ENCODE data around the gene ADAMTSL4. TPM values are rescaled to one million over a fixed set of nuclear protein-coding genes. Genes with fewer than 3 reads are reported as not detected.
"Not testable (repeated sequence)": the region's sequence is repeated elsewhere in the genome, so short reads cannot be mapped to it uniquely, and the experiment has no call there.

ADAMTSL4 gene
- total and polyA plus RNA-seq, 9 of the 15 experiments (the other 6 are each of a cell fraction or from before 2014, with no cell fraction given), result 12.7 to 212 (median 35.6) TPM

- H3K4me3 ChIP-seq; H4K20me1 ChIP-seq (replicated peaks; ENCODE audit: control insufficient read depth, insufficient read depth, low read length); H3K9me1 ChIP-seq (ENCODE audit: control insufficient read depth, insufficient read depth, low read length); FAIRE-seq; H2AFZ ChIP-seq (ENCODE audit: low read depth, low read length); CTCF ChIA-PET (ENCODE audit: low intra/inter-chr PET ratio); H3K27me3 ChIP-seq (ENCODE audit: control insufficient read depth in 2 of 2, insufficient read depth in 2 of 2, low read length in 2 of 2); H3K27ac ChIP-seq (ENCODE audit: extremely low read depth, low read depth, low read length); H3K9ac ChIP-seq (ENCODE audit: insufficient read depth in 1 of 2, low read depth in 2 of 2, low read length in 2 of 2); H3K4me2 ChIP-seq (ENCODE audit: insufficient read depth, low read length); DNase-seq (ENCODE audit: extremely low read depth in 1 of 4, low spot score in 3 of 4); intact Hi-C loops (cut with micrococcal nuclease); H3K9me3 ChIP-seq (replicated peaks; ENCODE audit: control insufficient read depth, insufficient read depth, low read depth, low read length); ATAC-seq; BruUV-seq (replicated peaks): not testable (repeated sequence)
- in situ Hi-C loops (cut with MboI), result loop anchor here (10.0 kb wide), 1 partner anchor 429 kb away; no protein-coding TSS in a partner anchor
- POLR2A ChIA-PET, result interaction anchor here (0.7 to 6.5 kb wide), 3 partner anchors 10 to 135 kb away, joined by 3 to 148 read pairs (median 10); partner anchors contain the start of gene MCL1
- 94% methylated on average over 12 of the region's 14 CpGs for WGBS (ENCODE audit: insufficient coverage, low coverage, missing lambda C conversion rate)
- peaks cover 48 to 51% of the 10 kb centered on the region in 2 experiments for H3K4me1 ChIP-seq (replicated peaks in 1 of 2; ENCODE audit: control insufficient read depth in 2 of 2, insufficient read depth in 2 of 2, low read length in 2 of 2)
- H3K79me2 ChIP-seq (ENCODE audit: control insufficient read depth, insufficient read depth, low read length), result peaks cover 23% of the 10 kb centered on the region
- peaks cover 36% of the 10 kb centered on the region for H3K36me3 ChIP-seq (ENCODE audit: control insufficient read depth, insufficient read depth, low read length)
These were observed 16.2 kb downstream of the ADAMTSL4 start for GRCh38 chr1:150565240-150565991.

GRCh38 chr1:150566589-150567340 lies 17.6 kb downstream of the ADAMTSL4 start:
- DNase-seq (ENCODE audit: extremely low read depth in 1 of 4, low spot score in 3 of 4) (no peak), ATAC-seq (no peak), FAIRE-seq (no peak)
- intact Hi-C loops (cut with micrococcal nuclease), result no loop called here
- Histone ChIP-seq H3K27ac (ENCODE audit: extremely low read depth, low read depth, low read length) (peak overlapping the region; percentile 51; the same call in 1 of the 3 replicates), H3K36me3 (ENCODE audit: control insufficient read depth, insufficient read depth, low read length) (peaks cover 32% of the 10 kb centered on the region), H3K4me1 (replicated peaks in 1 of 2; ENCODE audit: control insufficient read depth in 2 of 2, insufficient read depth in 2 of 2, low read length in 2 of 2) (peaks cover 34 to 43% of the 10 kb centered on the region in 2 experiments), H4K20me1 (replicated peaks; ENCODE audit: control insufficient read depth, insufficient read depth, low read length) (peaks cover 3% of the 10 kb centered on the region; the same call in 1 of the 2 replicates), H3K79me2 (ENCODE audit: control insufficient read depth, insufficient read depth, low read length) (peaks cover 17% of the 10 kb centered on the region), H3K9ac (ENCODE audit: insufficient read depth in 1 of 2, low read depth in 2 of 2, low read length in 2 of 2) (peak overlapping the region in 1 of 2 experiments; percentile 47; a peak in 1 of 4 replicates), H3K9me3 (replicated peaks; ENCODE audit: control insufficient read depth, insufficient read depth, low read depth, low read length) (no peaks in the 10 kb centered on the region), H3K4me2 (ENCODE audit: insufficient read depth, low read length) (peak overlapping the region; percentile 63; the same call in 1 of the 2 replicates), H3K4me3 (no peak overlapping the region), H3K27me3 (ENCODE audit: control insufficient read depth in 2 of 2, insufficient read depth in 2 of 2, low read length in 2 of 2) (no peaks in the 10 kb centered on the region), H3K9me1 (ENCODE audit: control insufficient read depth, insufficient read depth, low read length) (peaks cover 6% of the 10 kb centered on the region), H2AFZ (ENCODE audit: low read depth, low read length) (no peak overlapping the region)
- BruUV-seq (replicated peaks), result no TSS peak
- ChIA-PET POLR2A (interaction anchor here (0.7 to 6.5 kb wide), 8 partner anchors 8 to 129 kb away, joined by 3 to 148 read pairs (median 12); partner anchors contain the start of genes ENSA and MCL1), CTCF (ENCODE audit: low intra/inter-chr PET ratio) (no interaction called here)
- WGBS (ENCODE audit: insufficient coverage, low coverage, missing lambda C conversion rate), result 85% methylated on average over 12 of the region's 12 CpGs
- in situ Hi-C loops (cut with MboI), result loop anchor here (10.0 kb wide), 1 partner anchor 428 kb away; no protein-coding TSS in a partner anchor
- TF ChIP-seq SUPT5H (IDR thresholded peaks at IDR 0.05) (peak; percentile 59), ZNF12 (CRISPR knock-in tag; IDR thresholded peaks at IDR 0.05) (no peak), TRIM24 (IDR thresholded peaks at IDR 0.05) (no peak), ZNF696 (CRISPR knock-in tag; conservative IDR thresholded peaks at IDR 0.05) (no peak), ZNF592 (IDR thresholded peaks at IDR 0.05) (no peak)
- TF ChIP-seq, protein P1, sequence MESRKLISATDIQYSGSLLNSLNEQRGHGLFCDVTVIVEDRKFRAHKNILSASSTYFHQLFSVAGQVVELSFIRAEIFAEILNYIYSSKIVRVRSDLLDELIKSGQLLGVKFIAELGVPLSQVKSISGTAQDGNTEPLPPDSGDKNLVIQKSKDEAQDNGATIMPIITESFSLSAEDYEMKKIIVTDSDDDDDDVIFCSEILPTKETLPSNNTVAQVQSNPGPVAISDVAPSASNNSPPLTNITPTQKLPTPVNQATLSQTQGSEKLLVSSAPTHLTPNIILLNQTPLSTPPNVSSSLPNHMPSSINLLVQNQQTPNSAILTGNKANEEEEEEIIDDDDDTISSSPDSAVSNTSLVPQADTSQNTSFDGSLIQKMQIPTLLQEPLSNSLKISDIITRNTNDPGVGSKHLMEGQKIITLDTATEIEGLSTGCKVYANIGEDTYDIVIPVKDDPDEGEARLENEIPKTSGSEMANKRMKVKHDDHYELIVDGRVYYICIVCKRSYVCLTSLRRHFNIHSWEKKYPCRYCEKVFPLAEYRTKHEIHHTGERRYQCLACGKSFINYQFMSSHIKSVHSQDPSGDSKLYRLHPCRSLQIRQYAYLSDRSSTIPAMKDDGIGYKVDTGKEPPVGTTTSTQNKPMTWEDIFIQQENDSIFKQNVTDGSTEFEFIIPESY (CRISPR knock-in tag; IDR thresholded peaks at IDR 0.05), result 0 out of 2 replicates have a peak, but pooled peaks have one; percentile 31

Data from K562 (cell line).